Mononuclear cell (primary cell): ENCODE measurements around the gene RAD50. TPM values are rescaled to one million over a fixed set of nuclear protein-coding genes. Genes with fewer than 3 reads are reported as not detected.
"Not testable (repeated sequence)": the region's sequence is repeated elsewhere in the genome, so short reads cannot be mapped to it uniquely, and the experiment has no call there.

Experiments used
- H3K27me3 ChIP-seq: 2 replicates; pipeline ENCODE4 v1.6.0; 2011; ENCODE audit warnings: low read length, control low read depth; ENCODE audit not compliant: insufficient read depth
- H3K4me1 ChIP-seq: 2 replicates; pipeline ENCODE4 v1.5.1; 2011; ENCODE audit warnings: mild to moderate bottlenecking, low read length, control low read depth; ENCODE audit not compliant: insufficient read depth
- H3K4me3 ChIP-seq: 2 replicates; pipeline ENCODE4 v1.5.1; 2011; ENCODE audit warnings: mild to moderate bottlenecking, low read length, moderate library complexity
- H3K9me3 ChIP-seq: 2 replicates; pipeline ENCODE4 v1.5.1; 2011; ENCODE audit warnings: low read depth, mild to moderate bottlenecking, control low read depth, low read length
- total RNA-seq: library from RNA; depleted of rRNA; stranded (reverse); fragments of >200 nt; gene quantifications from one replicate; pipeline ENCODE4 v1.2.3, GENCODE V29; 2012

The RAD50 gene
- total RNA-seq, 1 donor = 17.0 TPM

DNA sequence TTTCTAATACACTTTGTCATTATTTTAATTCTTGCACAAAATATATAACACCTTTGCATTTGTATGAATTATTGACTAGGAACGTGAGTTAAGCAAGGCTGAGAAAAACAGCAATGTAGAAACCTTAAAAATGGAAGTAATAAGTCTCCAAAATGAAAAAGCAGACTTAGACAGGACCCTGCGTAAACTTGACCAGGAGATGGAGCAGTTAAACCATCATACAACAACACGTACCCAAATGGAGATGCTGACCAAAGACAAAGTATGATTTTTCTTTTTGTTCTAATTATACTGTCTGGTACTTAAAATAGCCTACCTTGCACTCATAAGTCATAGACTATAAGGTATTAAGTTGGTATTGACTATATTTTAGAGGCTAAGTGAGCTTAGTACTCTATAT, 34.4 kb downstream of the RAD50 start:
- no peaks in the 10 kb centered on the region for H3K27me3 ChIP-seq
- no peaks in the 10 kb centered on the region for H3K4me1 ChIP-seq
- no peaks in the 10 kb centered on the region for H3K9me3 ChIP-seq
- no peak overlapping the region for H3K4me3 ChIP-seq

GRCh38 chr5:132592521-132592920, 35.7 kb downstream of the RAD50 start:
- Histone ChIP-seq H3K9me3 (no peaks in the 10 kb centered on the region), H3K27me3 (no peaks in the 10 kb centered on the region), H3K4me3 (no peak overlapping the region), H3K4me1 (no peaks in the 10 kb centered on the region)

DNA sequence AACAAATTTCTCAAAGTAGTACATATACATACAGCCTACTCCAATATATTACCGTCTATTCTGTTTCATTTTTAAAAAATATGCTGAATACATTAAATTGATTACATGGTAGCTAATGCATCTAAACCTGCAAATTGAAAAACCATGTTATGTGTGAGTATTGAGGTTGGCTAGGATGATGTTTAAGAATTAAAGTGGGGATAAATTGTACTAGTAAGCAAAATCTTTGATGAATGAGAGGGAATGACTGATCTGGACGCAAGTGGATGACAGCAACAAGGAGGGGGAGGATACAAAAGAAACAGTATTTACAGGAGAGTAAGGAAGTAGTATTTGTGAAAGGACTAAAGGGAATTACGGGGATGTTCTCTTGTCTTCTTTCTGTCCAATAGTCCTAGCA, 37.4 kb downstream of the RAD50 start:
- Histone ChIP-seq H3K4me1 (no peaks in the 10 kb centered on the region), H3K9me3 (no peaks in the 10 kb centered on the region), H3K4me3 (no peak overlapping the region), H3K27me3 (no peaks in the 10 kb centered on the region)

DNA sequence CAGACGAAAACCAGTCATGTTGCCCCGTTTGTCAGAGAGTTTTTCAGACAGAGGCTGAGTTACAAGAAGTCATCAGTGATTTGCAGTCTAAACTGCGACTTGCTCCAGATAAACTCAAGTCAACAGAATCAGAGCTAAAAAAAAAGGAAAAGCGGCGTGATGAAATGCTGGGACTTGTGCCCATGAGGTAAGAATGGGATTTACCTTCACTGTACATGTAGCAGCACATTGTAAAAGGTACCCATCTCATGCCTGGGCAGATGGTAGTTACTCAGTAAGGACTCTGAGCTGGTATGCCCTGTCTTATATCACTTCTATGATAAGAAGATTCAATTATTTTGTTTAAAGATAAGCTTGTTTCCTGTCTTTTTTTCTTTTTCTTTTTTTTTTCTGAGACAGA, 38.8 kb downstream of the RAD50 start:
- H3K9me3 ChIP-seq = no peaks in the 10 kb centered on the region
- H3K27me3 ChIP-seq = no peaks in the 10 kb centered on the region
- no peak overlapping the region for H3K4me3 ChIP-seq
- H3K4me1 ChIP-seq = no peaks in the 10 kb centered on the region

- H3K27me3 ChIP-seq = no peaks in the 10 kb centered on the region
- no peaks in the 10 kb centered on the region for H3K9me3 ChIP-seq
- H3K4me3 ChIP-seq = no peak overlapping the region
- peaks cover 9% of the 10 kb centered on the region for H3K4me1 ChIP-seq
These were observed 44.4 kb downstream of the RAD50 start for GRCh38 chr5:132601071-132601728.

DNA sequence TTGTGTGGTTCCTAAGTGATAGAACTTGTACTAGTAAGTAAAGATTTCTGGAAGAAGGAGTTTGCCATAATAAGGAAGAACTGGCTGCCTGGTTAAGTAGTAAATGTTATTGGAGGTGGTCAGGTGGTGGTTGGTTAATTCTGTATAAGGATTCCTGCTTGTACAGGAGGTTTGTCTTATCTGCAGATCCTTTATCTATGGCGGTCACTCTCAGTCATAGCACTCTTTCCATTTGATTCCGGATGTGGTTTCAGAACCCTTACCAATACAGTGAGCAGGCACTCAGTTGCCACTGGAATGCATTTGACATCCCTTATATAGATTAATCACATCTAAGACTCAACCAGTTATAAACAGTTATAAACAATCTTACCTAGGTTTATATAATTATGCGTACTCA, 50.3 kb downstream of the RAD50 start:
- H3K9me3 ChIP-seq = no peaks in the 10 kb centered on the region
- H3K4me3 ChIP-seq = no peak overlapping the region
- H3K4me1 ChIP-seq = peaks cover 9% of the 10 kb centered on the region
- no peaks in the 10 kb centered on the region for H3K27me3 ChIP-seq

- H3K9me3 ChIP-seq = no peaks in the 10 kb centered on the region
These were observed 51.3 kb downstream of the RAD50 start for GRCh38 chr5:132608107-132608506.

GRCh38 chr5:132611965-132612364, 55.2 kb downstream of the RAD50 start:
- Histone ChIP-seq H3K9me3 (no peaks in the 10 kb centered on the region), H3K27me3 (no peaks in the 10 kb centered on the region), H3K4me1 (no peaks in the 10 kb centered on the region), H3K4me3 (no peak overlapping the region)

More at GRCh38 chr5:132608107-132608506, 51.3 kb downstream of the RAD50 start:
- Histone ChIP-seq H3K27me3 (no peaks in the 10 kb centered on the region), H3K4me1 (peaks cover 9% of the 10 kb centered on the region), H3K4me3 (no peak overlapping the region)

- no peaks in the 10 kb centered on the region for H3K9me3 ChIP-seq
- no peaks in the 10 kb centered on the region for H3K4me1 ChIP-seq
- no peak overlapping the region for H3K4me3 ChIP-seq
- no peaks in the 10 kb centered on the region for H3K27me3 ChIP-seq
These were observed 56.1 kb downstream of the RAD50 start for GRCh38 chr5:132612846-132613245.

- Histone ChIP-seq H3K4me1 (no peaks in the 10 kb centered on the region), H3K9me3 (no peaks in the 10 kb centered on the region), H3K4me3 (no peak overlapping the region), H3K27me3 (no peaks in the 10 kb centered on the region)
These were observed 64.9 kb downstream of the RAD50 start for GRCh38 chr5:132621699-132622098.

DNA sequence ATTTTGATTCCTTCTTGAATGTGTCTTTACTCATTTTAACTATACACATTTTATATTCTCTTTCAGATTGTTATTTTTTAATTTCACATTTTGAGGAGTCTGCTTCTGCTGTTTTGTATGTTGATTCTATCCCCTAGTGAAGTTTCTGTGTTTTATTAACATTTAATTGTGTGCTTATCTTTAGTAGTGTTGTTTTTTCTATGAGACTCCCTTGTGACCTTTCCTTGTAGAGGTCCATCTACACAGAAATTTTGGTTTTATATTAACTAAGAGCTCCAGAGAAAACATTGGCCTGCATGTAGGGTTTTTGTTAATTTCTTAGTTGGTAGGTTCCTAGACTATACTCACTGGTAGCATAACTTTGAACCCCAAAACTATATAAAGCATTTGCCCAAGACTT, 65.8 kb downstream of the RAD50 start:
- H3K27me3 ChIP-seq = no peaks in the 10 kb centered on the region
- H3K9me3 ChIP-seq = no peaks in the 10 kb centered on the region
- H3K4me3 ChIP-seq = no peak overlapping the region
- H3K4me1 ChIP-seq = no peaks in the 10 kb centered on the region

DNA sequence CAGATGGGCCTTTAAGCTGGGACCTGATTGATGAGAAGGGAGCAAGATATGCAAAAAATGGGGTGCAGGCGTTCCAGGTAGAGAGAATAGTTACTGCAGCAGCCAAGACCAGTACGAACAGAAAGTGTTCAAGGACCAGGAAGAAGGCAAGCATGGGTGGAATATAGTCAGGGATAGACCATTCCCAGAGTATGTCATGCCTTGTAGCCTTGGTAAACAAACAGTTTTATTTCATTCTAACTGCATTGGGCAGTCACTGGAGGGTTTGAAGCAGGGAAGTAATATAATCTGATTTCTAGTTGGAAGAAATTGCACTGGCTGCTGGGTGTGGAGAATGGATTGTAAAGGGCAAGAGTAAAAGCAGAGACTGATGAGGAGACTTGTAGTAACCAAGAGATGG, 70.7 kb downstream of the RAD50 start:
- H3K4me3 ChIP-seq = no peak overlapping the region
- H3K9me3 ChIP-seq = no peaks in the 10 kb centered on the region
- no peaks in the 10 kb centered on the region for H3K4me1 ChIP-seq
- H3K27me3 ChIP-seq = no peaks in the 10 kb centered on the region

DNA sequence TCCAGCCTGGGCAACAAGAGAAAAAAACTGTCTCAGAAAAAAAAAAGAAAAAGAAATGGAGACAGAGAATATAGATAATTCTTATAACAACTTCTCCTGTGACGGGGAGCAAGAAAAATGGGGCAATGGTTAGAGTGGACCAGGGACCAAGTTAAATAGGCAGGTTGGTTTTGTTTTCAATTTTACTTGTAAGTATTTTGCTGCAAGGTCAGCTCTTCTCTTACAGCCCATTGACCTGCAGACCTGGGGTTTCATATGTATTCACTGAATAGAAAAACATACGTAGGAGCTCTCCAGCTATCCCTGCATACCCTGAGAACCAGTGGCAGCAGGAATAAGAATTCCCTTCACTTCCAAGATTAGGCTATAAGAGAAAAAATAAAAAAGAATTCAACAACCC, 72.0 kb downstream of the RAD50 start:
- no peaks in the 10 kb centered on the region for H3K27me3 ChIP-seq
- no peaks in the 10 kb centered on the region for H3K4me1 ChIP-seq
- H3K9me3 ChIP-seq = no peaks in the 10 kb centered on the region
- H3K4me3 ChIP-seq = no peak overlapping the region

GRCh38 chr5:132629230-132629944, 72.6 kb downstream of the RAD50 start:
- no peak overlapping the region for H3K4me3 ChIP-seq
- H3K4me1 ChIP-seq = no peaks in the 10 kb centered on the region
- no peaks in the 10 kb centered on the region for H3K27me3 ChIP-seq
- no peaks in the 10 kb centered on the region for H3K9me3 ChIP-seq

DNA sequence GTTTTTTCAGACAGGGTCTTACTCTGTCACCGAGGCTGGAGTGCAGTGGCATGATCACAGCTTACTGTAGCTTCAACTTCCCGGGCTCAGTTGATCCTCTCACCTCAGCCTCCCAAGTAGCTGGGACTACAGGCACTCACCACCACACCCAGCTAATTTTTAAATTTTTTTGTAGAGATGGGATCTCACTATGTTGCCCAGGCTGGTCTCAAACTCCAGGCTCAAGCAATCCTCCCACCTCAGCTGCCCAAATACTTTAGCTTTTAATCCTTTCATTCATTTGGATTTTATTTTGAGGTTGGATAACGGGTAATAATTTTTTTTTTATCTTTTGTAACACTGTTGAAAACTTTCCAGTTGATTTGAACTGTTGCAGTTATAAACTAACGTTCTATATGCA, 76.8 kb downstream of the RAD50 start:
- H3K9me3 ChIP-seq, H3K27me3 ChIP-seq, H3K4me3 ChIP-seq, H3K4me1 ChIP-seq: not testable (repeated sequence)

DNA sequence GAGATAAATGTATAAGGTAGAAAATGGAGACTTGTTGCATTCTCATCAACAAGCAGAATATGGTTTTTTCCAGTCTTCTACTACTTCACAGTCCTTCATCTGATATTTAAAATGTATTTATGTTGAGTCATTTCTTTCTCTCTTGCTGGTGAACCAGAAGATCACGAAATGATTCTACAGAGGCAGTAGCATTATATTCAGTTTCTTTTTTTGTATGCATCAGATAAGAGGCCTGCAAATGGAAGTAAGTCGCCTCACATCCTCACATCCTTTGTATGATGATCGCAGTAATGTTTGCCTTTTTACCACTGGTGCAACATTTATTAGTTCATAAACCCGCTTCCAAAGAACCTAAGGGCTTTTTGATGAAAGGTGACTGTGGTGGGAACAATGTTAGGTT, 79.1 kb downstream of the RAD50 start:
- no peak overlapping the region for H3K4me3 ChIP-seq
- no peaks in the 10 kb centered on the region for H3K4me1 ChIP-seq
- H3K27me3 ChIP-seq = no peaks in the 10 kb centered on the region
- H3K9me3 ChIP-seq = no peaks in the 10 kb centered on the region
